HG03565 (cell line): ENCODE results near the gene ITPK1.
"Not testable (repeated sequence)": the region's sequence is repeated elsewhere in the genome, so short reads cannot be mapped to it uniquely, and the experiment has no call there.

Source experiments
- ATAC-seq: cut with Tn5 transposase; IDR thresholded peaks from one replicate; pipeline ENCODE4 v1.9.1; 2021; ENCODE audit warnings: mild to moderate bottlenecking, moderate library complexity; ENCODE audit not compliant: unreplicated experiment

Gene ITPK1

GRCh38 chr14:93131257-93131820 lies 15.6 kb upstream of the ITPK1 start:
- not testable (repeated sequence) for ATAC-seq

DNA sequence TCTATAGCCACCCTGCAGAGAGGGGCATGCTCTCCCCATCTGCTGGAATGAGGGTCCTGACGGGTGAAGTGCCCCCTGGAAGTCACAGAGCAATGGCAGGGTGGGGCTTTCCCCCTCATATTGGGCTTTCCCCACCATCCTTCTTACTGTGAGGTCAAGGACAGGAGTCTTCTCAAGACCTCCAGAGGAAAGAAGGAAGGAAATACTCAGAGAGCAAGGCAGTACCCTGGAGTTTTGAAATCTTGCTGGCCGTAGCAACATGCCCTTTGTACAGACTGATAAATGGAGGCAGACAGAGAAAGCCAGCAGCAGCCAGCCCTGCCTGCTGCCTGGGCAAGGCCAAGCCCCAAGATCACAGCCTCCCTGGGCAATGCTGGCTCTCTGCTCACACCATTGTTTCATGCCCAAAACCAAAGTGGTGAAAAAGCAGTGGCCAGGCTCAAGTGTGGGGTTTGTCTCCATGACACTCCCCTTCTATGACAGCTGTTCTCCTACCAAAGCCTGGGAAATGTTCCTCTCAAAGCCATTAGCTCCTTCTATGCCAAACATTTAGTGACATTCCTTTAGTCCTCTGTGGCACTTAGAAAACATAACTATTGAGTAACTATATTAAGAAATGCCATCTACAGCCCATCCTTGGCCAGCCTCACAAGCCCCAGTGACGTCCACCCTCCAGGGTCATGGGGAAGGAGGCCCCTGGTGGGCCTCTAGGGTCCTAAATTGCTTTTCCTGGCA lies 13.2 kb upstream of the ITPK1 start:
- no peak for ATAC-seq

DNA sequence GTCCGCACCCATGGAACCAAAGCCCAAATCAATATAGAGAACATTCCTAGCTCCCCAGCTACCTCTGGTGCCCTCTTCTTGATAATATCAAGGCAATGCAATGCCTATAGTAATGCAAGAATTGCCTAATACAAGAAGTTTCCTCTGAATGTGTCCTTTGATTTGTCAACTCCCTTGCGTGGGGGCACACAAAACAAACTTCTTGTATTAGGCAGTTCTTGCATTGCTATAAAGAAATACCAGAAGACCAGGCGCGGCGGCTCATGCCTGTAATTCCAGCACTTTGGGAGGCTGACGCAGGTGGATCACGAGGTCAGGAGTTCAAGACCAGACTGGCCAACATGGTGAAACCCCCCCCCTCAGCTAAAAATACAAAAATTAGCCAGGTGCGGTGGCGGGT lies 10.4 kb upstream of the ITPK1 start:
- ATAC-seq = no peak

- ATAC-seq = no peak
Measured at GRCh38 chr14:93122826-93123225, 7.1 kb upstream of the ITPK1 start.

GRCh38 chr14:93121030-93121834 lies 5.5 kb upstream of the ITPK1 start:
- no peak for ATAC-seq

DNA sequence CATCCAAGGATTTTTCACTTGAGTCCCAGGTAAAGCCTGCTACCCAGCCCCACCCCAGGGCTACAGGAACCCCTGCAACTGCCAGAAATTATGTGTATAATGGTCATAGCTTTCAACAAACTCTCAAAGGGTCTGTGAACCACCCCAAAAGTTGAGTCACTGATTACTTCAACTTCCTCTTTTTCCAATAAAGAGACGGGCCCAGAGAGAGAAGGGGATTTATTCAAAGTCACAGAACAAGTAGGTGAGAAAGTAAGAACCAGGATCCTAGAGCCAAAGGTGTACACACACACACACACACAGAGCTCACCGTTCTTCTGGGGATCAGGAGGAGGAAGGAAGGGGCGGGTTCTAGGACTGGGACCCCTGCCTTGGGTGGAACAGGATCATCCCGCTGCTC lies 4.8 kb upstream of the ITPK1 start:
- no peak for ATAC-seq

GRCh38 chr14:93116676-93117200 lies 1.0 kb upstream of the ITPK1 start:
- ATAC-seq = no peak

DNA sequence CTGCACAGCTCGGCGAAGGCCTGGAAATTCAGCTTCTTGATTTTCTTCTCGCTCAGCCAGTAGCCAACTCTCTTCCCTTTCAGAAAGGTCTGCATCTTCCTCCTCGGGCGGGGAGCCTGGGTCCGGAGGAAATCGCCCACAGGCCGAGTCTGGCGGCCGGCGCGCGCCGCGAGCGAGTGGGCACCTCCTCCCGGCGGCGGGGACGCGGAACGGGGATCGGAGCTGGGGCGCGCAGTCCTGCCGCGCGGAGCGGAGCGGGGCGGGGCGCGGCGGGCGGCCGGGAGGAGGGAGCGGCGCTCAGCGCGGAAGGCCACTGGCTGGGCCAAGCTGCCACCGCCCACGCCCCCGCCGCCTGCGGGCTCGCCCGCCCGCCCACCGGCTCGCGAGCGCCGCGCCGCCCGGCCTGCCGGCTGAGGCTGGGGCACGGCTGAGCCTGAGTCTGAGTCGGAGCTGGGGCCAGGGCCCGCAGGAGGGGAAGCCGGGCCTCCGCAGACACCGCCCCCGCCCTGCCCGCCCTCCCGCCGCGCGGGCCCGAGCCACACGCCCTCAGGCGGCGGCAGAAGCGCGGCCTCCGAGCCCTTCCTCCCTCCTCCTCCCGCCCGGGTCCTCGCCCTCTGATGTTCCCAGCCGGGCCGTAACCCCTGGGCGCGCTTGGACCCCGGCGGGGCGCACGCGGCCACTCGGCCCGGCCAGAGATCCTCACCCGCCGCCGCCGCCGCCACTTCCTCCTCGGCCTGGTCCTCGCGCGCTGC lies 480 bp downstream of the ITPK1 start:
- peak; percentile 67 for ATAC-seq

DNA sequence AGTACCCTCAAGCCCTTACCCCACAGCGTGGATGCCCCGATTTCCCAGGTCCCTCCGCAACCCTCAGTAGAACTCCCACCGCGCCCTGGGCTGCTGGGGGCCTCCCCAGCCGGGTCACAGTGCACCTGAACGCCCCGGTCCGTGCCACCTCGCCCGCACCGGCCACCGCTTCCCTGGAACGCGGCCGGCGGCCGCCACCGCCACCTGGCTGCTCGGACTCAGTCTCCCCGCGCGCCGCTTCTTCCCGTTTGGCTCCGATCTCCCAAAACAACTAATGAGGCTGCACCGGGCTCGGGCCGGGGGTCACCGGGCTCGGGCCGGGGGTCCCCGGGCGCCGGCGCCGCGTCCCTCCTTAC lies 1.0 kb downstream of the ITPK1 start:
- no peak for ATAC-seq

- ATAC-seq = no peak
Measured at GRCh38 chr14:93114068-93114710, 1.5 kb downstream of the ITPK1 start.

GRCh38 chr14:93113678-93114067 lies 2.1 kb downstream of the ITPK1 start:
- no peak for ATAC-seq

GRCh38 chr14:93112891-93113677 lies 2.6 kb downstream of the ITPK1 start:
- no peak for ATAC-seq

GRCh38 chr14:93111541-93111940 lies 4.2 kb downstream of the ITPK1 start:
- not testable (repeated sequence) for ATAC-seq

GRCh38 chr14:93110856-93111419 lies 4.8 kb downstream of the ITPK1 start:
- ATAC-seq = no peak

DNA sequence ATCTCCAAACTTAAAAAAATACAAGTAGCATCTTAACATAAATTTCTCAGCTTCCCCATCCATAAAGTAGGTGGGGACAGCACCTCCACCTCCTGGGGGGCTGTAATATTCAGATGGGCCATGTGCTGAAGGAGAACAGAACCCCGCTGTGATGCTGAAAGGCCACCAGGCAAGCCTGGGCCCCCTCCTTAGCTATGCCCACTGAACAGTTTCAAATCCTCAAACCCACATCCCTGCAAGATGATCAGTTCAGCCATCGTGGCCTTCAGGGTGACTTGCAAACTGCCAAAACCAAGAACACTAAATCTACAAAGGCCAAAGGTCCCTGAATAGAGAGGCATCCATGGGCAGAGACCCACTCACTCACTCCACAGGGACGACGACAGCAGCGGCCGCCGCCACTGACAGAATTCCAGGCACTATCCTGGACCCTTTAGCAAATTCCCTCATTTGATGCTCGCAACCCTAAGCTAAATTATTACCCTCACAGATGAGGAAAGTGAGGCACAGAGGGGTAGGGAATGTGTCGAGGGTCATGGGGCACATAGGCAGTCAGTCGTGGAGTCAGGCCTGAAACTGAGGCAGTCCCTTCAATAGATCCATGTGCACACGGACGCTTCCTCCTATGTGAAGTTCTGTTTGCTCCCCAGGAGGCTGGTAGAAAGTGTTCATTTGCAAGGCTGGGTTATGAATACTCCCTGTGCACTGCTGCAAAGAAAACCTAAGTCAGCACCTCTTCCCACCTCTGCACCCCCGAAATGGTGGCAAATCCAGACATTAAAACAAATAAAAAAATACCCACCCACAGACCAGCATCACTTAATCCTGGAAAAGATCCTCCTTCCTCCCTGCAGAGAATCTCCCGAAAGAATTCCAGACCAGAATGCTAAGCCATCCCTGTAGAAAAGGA lies 5.9 kb downstream of the ITPK1 start:
- no peak for ATAC-seq

- ATAC-seq = no peak
Measured at GRCh38 chr14:93108105-93108504, 7.6 kb downstream of the ITPK1 start.

GRCh38 chr14:93107453-93107852 lies 8.3 kb downstream of the ITPK1 start:
- ATAC-seq = no peak

- no peak for ATAC-seq
Measured at GRCh38 chr14:93106541-93107156, 9.1 kb downstream of the ITPK1 start.
